ENCODE results near the gene AKR1C1.
"Not testable (repeated sequence)": the region's sequence is repeated elsewhere in the genome, so short reads cannot be mapped to it uniquely, and the experiment has no call there.

Gene AKR1C1

GRCh38 chr10:4962876-4963814 is at the start of gene AKR1C1:
Gene AKR1C1, plus strand, starts transcription at chr10:4963415. Its CDS starts 30 bp downstream, at chr10:4963445.
- not testable (repeated sequence) for DNase-seq (ENCODE audit: low spot score)

DNA sequence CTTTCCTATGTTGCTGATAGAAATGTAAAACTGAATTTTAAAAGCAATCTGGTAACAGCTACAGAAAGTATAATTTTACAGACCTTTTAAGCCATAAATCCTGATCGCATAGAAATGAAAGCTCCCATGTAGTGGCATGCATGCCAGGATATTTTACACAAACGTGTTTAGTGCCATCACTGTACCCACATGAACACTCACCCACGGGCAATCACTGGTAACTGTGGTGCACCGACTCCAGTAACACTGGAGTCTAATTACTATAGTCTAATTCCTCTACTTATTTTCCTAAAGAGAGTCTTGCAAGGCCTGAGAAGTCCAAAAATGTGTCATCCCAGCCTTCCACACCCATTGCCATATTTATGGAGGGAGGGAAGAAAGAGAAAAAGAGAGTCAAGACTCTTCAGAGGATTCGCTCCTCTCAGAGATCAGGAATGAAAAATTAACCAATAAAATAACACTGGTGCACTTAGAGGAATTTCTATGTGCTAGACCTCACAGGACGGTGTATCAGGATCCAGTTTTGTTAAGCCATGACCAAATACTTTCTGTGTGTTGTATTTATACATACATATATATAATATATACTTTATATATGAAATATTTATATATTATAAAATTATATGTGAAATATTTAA is 48.9 kb upstream of the AKR1C1 start:
- no peak for DNase-seq (ENCODE audit: low spot score)

GRCh38 chr10:4916086-4916716 is 47.0 kb upstream of the AKR1C1 start:
- DNase-seq (ENCODE audit: low spot score), result no peak

GRCh38 chr10:4918236-4918635 is 45.0 kb upstream of the AKR1C1 start:
- DNase-seq (ENCODE audit: low spot score), result no peak

- not testable (repeated sequence) for DNase-seq (ENCODE audit: low spot score)
Measured at GRCh38 chr10:4924482-4924881, 38.7 kb upstream of the AKR1C1 start.

GRCh38 chr10:4926400-4926799 is 36.8 kb upstream of the AKR1C1 start:
- no peak for DNase-seq (ENCODE audit: low spot score)

DNA sequence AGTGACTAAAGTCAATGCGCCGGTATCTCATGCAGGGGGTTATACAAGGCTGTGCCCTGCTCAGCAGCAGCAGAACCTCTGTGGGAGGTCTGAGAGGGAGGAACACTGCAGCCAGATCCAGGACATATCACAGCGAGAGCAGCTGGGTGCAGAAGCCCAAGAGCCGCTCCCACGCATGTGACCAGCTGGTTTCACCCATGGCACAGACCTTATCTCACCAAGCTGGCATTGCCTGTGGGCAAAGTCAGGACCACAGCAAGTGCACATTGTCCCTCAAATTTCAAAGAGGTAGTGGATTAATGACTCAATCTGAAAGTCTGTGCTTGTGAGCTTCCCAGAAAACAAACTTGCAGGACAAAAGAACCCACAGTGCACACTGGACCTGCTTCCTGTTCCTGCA is 31.6 kb upstream of the AKR1C1 start:
- DNase-seq (ENCODE audit: low spot score), result no peak

GRCh38 chr10:4934391-4934987 is 28.7 kb upstream of the AKR1C1 start:
- no peak for DNase-seq (ENCODE audit: low spot score)

- DNase-seq (ENCODE audit: low spot score), result no peak
Measured at GRCh38 chr10:4937346-4937745, 25.9 kb upstream of the AKR1C1 start.

DNA sequence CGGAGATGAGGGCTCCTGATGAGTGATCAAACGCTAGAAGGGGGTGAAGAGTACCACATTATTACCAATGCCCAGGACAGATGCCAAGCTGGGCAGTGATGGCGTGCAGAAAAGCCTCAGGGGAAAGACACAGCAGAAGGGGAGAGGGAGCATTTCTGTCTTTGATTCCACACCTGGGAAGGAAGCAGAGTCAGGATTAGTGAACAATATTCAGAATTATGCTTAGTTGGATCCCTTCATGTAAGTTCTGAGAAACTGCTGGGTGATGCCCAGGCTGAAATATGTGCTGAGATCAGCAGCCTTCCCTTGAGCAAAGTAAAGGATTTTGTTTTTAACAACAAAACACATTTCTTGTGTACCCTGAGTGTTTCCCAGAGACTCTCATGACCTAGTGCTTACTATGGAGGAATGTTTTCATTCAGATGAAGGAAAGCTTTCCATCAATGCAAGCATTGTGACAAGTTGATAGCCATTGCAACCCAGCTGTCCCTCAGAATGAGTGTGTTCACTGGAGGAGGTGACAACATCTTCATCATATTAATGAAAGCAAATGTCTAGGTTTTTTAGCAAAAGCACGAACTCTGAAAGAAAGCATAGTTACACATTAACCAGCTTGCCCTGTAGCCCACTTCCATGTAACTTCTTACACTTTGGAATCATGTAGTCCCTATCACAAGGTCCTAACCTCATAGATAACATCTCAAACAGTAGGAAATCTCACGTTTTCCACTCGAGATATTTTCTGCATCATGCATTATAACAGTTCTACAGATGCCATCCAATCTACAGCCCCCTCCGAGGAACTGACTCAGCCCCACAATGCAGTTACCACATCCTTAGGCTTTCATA is 23.8 kb upstream of the AKR1C1 start:
- DNase-seq (ENCODE audit: low spot score), result no peak

DNA sequence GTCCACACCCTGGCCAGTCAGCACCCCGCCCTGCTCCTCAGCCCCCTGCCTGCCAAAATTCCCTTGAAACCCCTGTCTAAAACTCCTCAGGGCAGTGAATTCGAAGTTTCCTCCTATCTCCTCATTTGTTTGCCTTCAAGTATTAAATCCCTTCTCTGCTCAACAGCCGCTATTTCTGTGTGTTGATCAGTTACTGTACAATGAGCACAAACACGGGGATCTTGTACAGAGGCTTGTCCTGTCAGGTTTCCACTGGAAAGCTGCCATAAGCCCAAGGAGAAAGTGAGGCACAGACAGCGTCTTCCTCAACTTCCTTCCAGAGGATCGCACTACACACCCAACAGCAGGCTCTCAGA is 23.2 kb upstream of the AKR1C1 start:
- DNase-seq (ENCODE audit: low spot score), result not testable (repeated sequence)

DNA sequence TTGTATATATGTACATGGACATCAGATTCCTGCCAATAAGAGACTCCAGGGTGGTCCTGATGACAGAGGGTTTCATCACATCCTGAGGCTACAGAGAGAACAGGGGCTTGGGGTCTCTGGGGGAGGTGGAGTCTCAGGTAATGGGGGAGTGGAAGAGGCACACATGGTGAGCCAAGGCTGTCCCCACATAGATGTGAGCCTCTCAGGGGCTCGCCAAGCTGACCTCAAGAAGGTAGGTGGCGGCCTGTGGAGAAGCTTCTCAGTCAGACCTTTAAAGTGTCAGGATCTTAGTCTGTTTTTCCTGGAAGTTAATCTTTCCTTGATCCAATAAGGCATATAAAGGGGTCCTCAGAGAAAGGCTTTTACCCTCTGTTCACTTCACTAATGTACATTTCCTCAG is 22.3 kb upstream of the AKR1C1 start:
- not testable (repeated sequence) for DNase-seq (ENCODE audit: low spot score)

GRCh38 chr10:4941540-4942330 is 21.5 kb upstream of the AKR1C1 start:
- no peak for DNase-seq (ENCODE audit: low spot score)

DNA sequence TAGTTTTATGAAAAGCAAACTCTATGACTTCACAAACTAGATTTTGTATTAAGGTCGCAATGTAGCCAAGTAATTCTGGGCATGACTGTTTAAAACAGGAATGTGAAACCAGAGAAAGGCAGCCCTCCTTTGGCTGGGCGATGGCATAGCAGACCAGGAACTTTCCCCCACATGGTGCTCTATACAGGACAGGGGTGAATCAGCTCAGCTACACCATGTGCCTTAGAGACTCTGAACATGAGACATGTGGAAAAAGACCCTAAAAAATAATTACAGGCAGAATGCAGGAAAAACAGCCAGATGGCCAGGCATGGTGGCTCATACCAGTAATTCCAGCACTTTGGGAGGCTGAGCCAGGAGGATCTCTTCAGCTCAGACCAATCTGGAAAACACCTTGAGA is 20.3 kb upstream of the AKR1C1 start:
- DNase-seq (ENCODE audit: low spot score), result not testable (repeated sequence)

DNA sequence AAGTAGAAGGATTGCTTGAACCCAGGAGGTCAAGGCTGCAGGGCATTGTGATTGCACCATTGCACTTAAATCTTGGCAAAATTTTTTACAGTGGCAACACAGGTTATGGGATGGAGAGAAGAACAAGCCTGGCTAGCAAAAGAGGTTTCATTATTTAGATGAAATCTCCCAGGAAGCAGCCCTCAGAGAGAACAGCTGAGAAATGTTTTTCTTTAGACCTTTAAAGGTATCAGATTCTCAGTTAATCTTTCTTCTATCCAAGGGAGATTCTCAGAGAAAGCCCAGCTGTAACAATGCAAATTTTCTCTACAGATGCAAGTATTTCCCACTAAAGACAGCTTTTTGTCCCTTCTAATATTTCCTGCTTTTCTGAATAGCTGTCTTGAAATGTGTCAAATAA is 19.8 kb upstream of the AKR1C1 start:
- DNase-seq (ENCODE audit: low spot score), result not testable (repeated sequence)

GRCh38 chr10:4943821-4944220 is 19.4 kb upstream of the AKR1C1 start:
- no peak for DNase-seq (ENCODE audit: low spot score)

DNA sequence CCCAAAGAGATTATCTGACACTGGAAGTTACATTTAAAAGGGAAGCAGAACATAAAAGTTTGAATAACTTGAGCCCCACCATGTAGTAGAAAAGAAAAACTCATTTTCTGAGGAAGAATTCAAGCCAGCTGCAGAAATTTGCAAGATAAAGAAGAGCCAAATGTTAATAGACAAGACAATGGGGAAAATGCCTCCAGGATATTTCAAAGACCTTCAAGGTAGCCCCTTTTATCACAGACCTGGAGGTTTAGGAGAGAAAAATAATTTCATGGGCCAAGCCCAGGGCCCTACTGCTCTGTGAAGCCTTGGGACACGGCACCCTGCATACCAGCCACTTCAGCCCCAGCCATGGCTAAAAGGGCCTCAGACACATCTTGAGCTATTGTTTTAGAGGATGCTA is 18.4 kb upstream of the AKR1C1 start:
- DNase-seq (ENCODE audit: low spot score), result no peak

DNA sequence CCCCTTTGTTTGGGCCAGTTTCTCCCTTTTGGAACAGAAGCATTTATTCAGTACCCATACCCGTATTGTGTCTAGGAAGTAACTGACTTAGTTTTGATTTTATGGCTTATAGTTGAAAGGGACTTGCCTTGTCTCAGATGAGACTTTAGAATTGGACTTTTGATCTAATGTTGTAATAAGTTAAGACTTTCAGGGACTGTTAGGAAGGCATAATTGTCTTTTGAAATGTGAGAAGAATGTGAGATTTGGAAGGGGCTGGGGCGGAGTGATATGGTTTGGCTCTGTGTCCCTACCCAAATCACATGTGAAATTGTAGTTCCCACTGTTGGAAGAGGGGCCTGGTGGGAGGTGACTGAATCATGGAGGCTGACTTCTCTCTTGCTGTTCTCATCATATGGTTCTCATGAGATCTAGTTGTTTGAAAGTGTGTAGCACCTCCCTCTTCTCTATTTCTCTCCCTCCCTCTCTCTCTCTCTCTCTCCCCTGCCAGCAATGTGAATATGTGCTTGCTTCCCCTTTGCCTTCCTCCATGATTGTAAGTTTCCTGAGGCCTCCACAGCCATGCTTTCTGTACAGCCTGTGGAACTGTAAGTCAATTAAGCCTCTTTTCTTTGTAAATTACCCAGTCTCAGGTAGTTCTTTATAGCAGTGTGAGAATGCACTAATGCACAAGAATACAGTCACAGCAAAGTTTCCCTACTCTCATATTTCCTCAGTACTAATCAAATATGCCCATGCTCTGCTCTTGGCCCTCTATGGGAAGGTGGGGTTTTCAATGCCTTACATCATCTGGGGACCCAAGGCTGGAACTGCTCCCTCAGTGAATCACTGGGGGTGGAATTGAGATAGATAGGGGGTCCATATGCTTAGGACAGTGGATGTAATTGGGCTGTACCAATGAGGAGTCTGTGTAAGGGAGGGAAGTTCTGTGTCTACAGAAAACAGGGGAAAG is 17.2 kb upstream of the AKR1C1 start:
- DNase-seq (ENCODE audit: low spot score), result no peak

GRCh38 chr10:4947039-4947634 is 16.1 kb upstream of the AKR1C1 start:
- no peak for DNase-seq (ENCODE audit: low spot score)
